ENCODE measurements around the gene ADH5.
"Not testable (repeated sequence)": the region's sequence is repeated elsewhere in the genome, so short reads cannot be mapped to it uniquely, and the experiment has no call there.

Gene ADH5

GRCh38 chr4:99028187-99028586, 60.4 kb downstream of the ADH5 start:
- DNase-seq = no peak

DNA sequence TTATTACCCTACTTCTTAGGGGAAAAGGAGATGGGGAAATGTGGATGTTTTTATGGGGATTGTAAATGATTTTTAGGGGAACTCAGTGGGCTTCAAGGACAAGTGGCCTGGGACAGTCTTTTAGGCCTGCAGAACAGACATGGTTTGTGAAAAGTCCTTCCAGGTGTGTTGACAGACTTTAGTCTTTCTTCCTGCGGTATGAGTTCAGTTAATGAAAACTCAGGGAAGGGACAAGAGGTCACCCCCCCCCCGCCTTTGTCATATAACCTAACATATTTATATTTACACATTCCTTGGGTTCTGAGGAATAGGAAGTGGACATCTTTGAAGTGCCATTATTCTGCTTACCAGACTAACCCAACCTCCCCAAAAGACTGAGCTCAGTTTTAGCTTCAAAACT, 61.3 kb downstream of the ADH5 start:
- DNase-seq = no peak

GRCh38 chr4:99025506-99025905, 63.1 kb downstream of the ADH5 start:
- DNase-seq = peak; percentile 0

- DNase-seq = no peak
Measured at GRCh38 chr4:99024481-99025275, 63.9 kb downstream of the ADH5 start.

DNA sequence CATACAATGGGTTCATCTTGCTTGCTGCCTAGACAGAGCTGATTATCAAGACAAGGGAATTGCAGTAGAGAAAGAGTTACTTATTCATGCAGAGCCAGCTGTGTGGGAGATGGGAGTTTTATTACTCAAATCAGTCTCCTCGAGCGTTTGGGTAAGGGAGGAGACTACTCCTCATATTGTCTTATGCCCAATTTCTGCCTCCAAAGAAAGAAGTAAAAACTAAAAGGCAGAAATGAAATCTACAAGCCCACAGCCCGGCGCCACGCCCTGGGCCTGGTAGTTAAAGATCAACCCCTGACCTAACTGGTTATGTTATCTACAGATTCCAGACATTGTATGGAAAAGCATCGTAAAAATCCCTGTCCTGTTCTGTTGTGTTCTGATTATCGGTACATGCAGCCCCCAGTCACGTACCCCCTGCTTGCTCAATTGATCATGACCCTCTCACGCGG, 64.8 kb downstream of the ADH5 start:
- not testable (repeated sequence) for DNase-seq

DNA sequence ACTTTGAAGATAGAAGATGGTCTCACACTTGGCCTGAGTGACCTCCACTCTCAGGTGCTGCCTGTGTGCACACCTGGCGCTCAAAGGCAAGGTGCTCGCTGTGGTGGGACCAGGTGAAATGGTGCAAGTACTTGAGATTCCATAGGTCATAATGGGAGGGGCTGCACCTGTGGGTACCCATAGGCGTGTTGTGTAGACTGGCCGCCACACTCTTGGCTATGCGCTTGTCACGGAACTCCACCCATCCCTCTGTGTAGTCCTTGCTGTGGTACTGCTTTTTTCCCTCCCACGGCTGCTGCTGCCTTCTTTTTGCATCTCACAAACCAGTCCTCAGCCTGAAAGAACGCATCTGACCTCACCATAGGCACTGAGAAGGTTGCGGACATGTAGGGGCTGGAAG, 66.0 kb downstream of the ADH5 start:
- no peak for DNase-seq

- no peak for DNase-seq
Measured at GRCh38 chr4:99021386-99021785, 67.2 kb downstream of the ADH5 start.

Measured in NCI-H510A treated with DMSO at 0.1 percent for 48 hours (cell line).